Measurements from ENCODE around the gene ATG4A.

Gene ATG4A

GRCh38 chrX:108163333-108164082 lies 71.9 kb downstream of the ATG4A start:
- H3K4me3 ChIP-seq (ENCODE audit: low read length): no peak overlapping the region
- no peak for DNase-seq (ENCODE audit: low read depth, low spot score)

DNA sequence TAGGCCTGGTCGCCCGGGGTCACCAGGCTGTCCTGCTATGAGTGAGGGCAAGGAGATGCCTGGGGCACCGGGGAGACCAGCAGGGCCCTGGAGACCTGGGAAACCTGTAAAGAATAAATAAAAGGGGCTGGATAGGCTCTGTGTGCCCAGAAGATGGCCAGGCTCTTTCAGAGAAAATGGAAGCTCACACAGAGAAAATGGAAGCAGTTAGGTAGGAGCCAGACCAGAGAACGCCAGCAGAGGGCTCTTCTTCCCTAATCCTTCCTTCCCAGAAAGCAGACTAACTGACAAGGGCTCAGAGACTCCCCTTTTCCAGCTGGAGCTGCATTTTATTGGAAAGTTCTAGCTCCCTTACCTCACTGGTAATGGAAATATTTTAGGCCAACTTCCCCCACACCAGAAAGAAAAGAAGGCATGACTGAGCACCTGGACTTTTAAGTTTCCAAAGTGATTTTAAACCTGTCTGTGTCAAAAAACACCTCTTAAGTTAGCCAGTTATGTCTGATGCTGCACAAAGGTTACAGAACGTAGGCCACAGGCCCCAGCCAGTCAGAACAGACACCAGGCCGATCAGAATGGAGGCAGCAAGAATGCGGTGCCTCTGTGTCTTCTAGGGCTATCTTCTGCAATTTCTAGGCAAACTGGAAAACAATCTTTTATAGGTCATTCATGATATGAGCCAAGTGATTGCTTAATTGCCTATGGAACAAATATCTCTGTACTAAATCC lies 74.0 kb downstream of the ATG4A start:
- no peak for DNase-seq (ENCODE audit: low read depth, low spot score)
- no peak overlapping the region for H3K4me3 ChIP-seq (ENCODE audit: low read length)

- DNase-seq (ENCODE audit: low read depth, low spot score): no peak
- no peak overlapping the region for H3K4me3 ChIP-seq (ENCODE audit: low read length)
Measured at GRCh38 chrX:108167211-108167872, 75.8 kb downstream of the ATG4A start.

GRCh38 chrX:108168961-108169740 lies 77.6 kb downstream of the ATG4A start:
- DNase-seq (ENCODE audit: low read depth, low spot score): no peak
- H3K4me3 ChIP-seq (ENCODE audit: low read length): no peak overlapping the region

DNA sequence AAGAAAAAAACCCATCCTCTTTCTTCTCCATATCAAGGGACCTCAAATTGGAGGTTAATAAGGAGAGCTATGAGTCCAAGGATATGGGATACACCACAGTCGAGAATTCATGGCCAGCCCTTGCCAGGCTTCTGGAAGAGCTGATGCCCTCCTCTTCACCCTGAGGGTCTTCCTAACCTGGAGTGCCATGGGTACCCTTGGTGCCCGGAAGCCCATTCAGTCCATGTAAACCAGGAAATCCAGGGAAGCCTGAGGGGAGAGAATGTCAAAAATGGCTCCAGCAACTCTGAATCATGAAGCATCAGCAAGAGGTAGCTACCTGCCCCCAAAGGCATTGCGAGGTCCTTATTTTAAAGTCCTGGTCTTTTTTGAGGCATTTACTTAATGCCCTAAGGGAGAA lies 78.2 kb downstream of the ATG4A start:
- H3K4me3 ChIP-seq (ENCODE audit: low read length): no peak overlapping the region
- no peak for DNase-seq (ENCODE audit: low read depth, low spot score)

GRCh38 chrX:108171671-108172070 lies 80.1 kb downstream of the ATG4A start:
- DNase-seq (ENCODE audit: low read depth, low spot score): no peak
- H3K4me3 ChIP-seq (ENCODE audit: low read length): no peak overlapping the region

- no peak overlapping the region for H3K4me3 ChIP-seq (ENCODE audit: low read length)
- DNase-seq (ENCODE audit: low read depth, low spot score): no peak
Measured at GRCh38 chrX:108173874-108174273, 82.3 kb downstream of the ATG4A start.

DNA sequence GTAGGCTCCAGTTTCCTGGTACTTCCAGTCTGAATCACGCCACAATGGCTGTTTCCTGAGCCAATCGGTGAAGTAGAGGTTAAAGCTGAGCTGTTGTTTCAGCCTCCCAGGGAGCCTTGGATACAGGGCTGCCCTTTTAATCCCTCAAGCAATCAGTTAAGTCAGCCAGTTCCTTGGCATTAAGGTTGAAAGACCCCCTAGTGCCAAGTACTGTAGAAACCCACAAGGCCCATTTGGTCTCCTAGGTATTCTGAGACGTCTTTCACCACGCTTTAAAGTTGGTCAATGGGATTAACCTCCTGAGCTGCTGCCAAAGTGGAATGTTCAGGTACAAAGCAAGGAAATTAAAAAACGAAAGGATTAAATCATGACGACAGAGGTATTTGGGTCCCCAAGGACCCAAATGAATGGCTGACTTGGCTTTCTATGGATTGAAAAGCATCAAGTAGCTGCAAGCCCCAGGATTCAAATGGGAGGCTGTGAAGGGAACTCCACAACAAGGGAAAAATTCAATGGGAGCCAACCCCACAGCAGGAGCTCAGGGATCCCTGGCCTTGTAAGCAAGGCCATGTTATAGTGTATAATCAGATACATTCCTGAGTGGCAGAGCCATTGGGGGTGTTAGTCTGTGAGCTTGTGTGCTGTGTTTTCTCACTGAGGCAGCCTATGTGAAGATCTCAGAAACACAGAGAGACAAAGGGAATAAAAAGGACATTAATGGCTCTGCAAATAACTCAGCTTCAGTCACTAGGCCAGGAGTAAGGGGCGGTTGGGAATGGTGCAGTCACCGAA lies 86.0 kb downstream of the ATG4A start:
- DNase-seq (ENCODE audit: low read depth, low spot score): no peak
- H3K4me3 ChIP-seq (ENCODE audit: low read length): no peak overlapping the region

DNA sequence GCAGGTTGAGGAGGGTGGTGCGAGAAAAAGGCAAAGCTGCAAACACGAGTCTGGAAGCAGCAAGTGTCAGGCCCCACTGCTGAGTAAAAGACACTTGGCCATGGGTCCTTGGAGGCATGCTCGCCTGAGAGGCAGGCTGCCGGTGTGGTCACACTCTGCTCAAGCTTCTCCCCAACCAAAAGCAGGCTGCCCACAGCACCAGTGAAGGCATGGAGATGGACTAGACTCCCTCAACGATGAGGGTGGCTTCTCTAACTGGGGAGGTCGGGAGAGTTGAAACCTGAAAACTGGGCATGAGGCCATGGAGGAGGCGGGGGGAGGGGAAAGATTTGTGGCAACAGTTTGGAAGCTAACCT lies 86.5 kb downstream of the ATG4A start:
- DNase-seq (ENCODE audit: low read depth, low spot score): no peak
- H3K4me3 ChIP-seq (ENCODE audit: low read length): no peak overlapping the region

GRCh38 chrX:108186811-108187210 lies 95.2 kb downstream of the ATG4A start:
- no peak for DNase-seq (ENCODE audit: low read depth, low spot score)
- H3K4me3 ChIP-seq (ENCODE audit: low read length): no peak overlapping the region

DNA sequence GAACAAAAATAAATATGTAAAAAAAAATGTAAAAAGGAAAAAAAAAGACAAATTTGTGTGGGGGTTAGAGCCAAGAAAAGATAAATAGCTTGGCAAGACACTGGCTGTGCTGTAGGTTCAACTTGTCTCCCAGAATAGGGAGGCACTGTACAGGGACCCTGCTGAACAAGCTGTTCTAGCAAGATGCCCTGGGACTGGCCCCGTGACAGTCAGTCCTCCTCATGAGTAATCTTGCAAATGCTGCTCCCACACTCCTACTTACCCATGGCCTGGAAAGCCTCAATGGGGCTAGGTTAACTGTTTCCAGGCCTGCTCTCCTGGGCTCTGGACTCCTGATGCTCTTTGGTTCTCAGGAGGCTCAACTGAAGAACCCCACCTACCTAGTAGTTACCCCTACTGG lies 106.8 kb downstream of the ATG4A start:
- no peak for DNase-seq (ENCODE audit: low read depth, low spot score)
- H3K4me3 ChIP-seq (ENCODE audit: low read length): no peak overlapping the region

DNA sequence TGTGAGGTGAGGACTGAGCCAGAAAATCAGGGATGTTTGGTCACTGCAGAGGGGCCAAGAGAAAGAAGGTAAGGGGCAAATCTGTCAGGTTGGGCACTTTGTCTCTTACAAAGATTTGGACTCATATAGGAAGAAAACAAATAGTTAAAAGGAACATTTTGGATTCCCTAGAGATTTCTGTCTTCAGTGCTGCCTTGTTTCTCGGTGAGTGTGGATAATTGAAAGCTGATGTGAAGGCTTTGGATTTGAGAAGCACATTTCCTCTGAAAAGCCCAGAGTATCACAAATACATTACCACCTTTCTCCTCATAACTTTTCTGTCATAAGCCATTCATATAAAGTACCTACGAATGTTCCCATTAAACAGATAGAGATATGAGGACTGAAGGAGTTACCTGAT lies 107.5 kb downstream of the ATG4A start:
- no peak overlapping the region for H3K4me3 ChIP-seq (ENCODE audit: low read length)
- DNase-seq (ENCODE audit: low read depth, low spot score): no peak

- H3K4me3 ChIP-seq (ENCODE audit: low read length): no peak overlapping the region
- DNase-seq (ENCODE audit: low read depth, low spot score): peak; percentile 5
Measured at GRCh38 chrX:108199691-108200090, 108.1 kb downstream of the ATG4A start.

GRCh38 chrX:108203540-108203939 lies 112.0 kb downstream of the ATG4A start:
- DNase-seq (ENCODE audit: low read depth, low spot score): no peak
- no peak overlapping the region for H3K4me3 ChIP-seq (ENCODE audit: low read length)
